ENCODE data around the gene ARID5A. TPM values are rescaled to one million over a fixed set of nuclear protein-coding genes. Genes with fewer than 3 reads are reported as not detected.
A peak's percentile ranks its signal among the peaks of the same experiment; 100 is the strongest.
"Not testable (repeated sequence)": the region's sequence is repeated elsewhere in the genome, so short reads cannot be mapped to it uniquely, and the experiment has no call there.

The ARID5A gene, protein sequence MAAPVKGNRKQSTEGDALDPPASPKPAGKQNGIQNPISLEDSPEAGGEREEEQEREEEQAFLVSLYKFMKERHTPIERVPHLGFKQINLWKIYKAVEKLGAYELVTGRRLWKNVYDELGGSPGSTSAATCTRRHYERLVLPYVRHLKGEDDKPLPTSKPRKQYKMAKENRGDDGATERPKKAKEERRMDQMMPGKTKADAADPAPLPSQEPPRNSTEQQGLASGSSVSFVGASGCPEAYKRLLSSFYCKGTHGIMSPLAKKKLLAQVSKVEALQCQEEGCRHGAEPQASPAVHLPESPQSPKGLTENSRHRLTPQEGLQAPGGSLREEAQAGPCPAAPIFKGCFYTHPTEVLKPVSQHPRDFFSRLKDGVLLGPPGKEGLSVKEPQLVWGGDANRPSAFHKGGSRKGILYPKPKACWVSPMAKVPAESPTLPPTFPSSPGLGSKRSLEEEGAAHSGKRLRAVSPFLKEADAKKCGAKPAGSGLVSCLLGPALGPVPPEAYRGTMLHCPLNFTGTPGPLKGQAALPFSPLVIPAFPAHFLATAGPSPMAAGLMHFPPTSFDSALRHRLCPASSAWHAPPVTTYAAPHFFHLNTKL
- total RNA-seq, result 3.0 TPM

DNA sequence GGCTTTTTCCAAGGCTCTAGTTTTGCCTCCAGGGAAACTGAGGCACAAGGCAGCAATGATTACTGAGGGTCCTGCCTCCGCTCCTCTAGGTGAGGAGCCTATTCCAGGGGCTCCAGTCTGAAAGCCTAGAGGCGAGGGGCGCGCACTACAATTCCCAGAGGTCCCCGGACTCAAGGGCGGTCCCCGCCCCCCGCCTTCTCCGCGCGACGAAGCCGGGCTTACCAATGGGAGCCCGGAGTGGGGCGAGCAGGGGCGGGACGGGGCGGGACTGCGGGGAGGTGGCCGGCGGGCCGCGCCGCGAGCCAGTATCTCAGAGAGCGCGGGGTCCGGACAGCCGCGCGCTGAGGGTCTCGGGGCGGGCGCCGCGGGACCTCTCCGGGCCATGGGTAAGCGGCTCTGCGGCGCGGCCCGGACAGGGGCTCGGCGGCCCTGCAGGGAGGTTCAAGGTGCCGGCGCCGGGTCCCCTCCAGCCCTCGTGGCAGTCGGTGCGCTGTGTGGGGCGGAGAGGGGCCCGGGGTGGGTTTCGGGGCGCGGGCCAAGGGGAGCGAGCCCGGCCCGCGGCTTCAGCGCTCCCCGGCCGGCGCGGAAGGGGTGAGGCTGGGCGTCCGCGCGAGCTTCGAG lies at the start of gene ARID5A:
Gene ARID5A, plus strand, starts transcription at position 308 of the 621 bp plus-strand sequence. Its CDS starts 75 bp downstream, at position 383.
- ATAC-seq, result peak; percentile 69

DNA sequence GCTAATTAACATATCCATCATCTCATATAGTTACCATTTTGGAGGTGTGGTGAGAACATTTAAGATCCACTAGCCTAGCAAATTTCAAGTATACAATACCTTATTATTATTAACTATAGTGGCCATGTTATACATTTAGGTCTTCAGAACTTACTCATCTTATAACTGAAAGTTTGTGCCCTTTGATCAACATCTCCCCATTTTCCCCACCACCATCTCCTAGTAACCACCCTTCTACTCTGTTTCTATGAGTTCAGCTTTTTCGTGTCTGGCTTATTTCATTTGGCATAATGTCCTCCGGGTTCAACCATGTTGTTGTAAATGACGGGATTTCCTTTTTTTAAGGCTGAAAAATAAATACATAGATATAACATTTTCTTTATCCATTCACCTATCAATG lies 47.3 kb upstream of the ARID5A start:
- ATAC-seq, result no peak

DNA sequence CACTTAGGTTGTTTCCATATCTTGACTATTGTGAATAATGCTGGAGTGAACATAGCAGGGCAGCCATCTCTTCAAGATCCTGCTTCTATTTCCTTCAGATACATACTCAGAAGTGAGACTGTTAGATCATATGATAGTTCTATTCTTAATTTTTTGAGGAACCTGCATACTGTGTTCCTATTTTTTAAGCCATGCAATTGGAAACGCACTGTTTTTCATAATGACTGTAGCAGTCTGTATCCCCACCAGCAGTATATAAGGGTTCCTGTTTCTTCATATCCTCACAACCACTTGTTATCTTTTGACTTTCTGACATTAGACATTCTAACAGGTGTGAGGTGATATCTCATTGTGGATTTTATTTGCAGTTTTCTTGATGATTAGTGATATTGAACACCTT lies 46.9 kb upstream of the ARID5A start:
- no peak for ATAC-seq

DNA sequence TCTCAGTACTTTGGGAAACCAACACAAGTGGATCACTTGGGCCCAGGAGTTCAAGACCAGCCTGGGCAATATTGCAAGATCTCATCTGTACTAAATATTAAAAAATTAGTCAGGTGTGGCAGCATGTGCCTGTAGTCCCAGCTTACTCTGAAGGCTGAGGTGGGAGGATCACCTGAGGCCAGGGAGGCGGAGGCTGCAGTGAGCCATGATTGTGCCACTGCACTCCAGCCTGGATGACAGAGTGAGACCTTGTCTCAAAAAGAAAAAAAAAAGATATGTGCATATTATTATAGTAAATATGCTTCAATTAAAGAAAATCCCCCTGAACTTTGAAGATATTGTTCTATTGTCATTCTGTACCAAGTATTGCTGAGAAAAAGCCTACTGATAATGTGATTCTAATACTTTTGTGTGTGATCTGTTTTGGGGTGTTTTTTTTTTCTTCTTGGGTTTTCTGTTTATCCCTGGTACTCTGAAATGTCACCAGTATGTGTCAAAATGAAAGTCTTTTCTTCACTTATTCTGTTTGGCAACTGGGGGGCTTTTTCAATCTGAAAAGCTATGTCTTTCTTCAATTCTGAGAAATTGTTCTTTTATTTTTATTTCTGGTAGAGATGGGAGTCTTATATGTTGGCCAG lies 44.6 kb upstream of the ARID5A start:
- ATAC-seq, result no peak

DNA sequence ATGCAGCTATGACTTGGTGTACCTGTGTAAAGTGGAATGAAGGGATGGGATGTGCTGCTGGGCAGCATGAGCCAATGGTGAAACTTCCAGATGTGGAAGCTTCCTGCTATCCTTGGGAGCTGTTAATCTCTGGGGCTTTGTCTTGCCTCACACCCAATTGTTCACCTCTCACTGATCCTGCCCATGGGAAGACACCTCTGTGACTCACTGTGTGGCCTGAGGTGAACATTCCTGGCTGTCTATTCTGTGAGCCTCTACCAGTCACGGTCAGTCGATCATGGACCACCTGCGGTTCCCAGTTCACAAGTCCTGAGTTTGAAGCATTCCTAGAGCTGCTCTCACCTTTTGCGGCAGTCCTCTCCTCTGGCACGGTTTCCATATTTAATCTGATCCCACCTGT lies 43.5 kb upstream of the ARID5A start:
- peak; percentile 96 for ATAC-seq

DNA sequence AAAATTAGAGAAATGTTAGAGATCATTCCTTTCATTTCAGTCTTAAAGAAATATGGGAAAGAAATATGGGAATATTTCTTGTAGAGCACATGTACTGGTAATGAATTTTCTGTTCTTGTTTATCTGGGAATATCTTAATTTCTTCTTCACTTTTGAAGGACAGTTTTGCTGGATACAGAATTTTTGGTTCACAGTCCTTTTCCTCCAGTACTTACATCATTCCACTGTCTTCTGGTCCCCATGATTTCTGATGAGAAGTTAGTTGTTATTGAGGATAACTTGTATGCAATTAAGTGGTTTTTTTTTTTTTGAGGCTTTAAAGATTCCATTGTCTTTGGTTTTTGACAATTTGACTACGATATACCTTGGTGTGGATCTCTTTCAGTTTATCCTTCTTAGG lies 42.4 kb upstream of the ARID5A start:
- no peak for ATAC-seq

DNA sequence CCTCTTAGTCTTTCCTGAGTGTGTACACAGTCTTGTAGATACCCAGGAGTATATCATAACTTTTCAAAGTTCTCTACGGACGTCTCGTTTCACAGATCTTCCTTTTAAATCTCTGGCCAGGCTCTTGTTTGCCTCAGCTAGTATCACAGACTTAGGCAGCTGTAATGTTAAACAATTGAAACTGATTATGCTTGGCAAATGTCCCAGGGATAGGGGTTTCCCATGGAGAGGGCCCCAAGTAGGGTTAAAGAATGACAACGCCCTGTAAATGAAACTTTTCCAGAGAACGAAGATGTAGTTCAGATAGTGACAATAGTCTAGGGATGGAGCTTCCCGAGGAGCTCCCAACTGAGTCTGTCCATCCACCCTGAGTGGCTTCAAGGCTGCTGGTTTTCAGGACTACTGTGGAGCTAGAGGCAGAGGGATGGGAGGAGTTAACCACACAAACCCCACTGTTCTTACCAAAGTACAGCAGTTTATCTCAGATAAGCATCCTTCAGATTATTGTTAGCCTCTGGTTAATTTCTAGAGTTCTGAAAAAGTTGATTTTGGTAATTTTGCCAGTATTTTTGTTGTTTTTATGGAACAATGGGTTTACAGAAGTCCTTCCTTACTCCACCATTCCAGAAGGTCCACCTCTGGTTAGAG lies 40.4 kb upstream of the ARID5A start:
- no peak for ATAC-seq

DNA sequence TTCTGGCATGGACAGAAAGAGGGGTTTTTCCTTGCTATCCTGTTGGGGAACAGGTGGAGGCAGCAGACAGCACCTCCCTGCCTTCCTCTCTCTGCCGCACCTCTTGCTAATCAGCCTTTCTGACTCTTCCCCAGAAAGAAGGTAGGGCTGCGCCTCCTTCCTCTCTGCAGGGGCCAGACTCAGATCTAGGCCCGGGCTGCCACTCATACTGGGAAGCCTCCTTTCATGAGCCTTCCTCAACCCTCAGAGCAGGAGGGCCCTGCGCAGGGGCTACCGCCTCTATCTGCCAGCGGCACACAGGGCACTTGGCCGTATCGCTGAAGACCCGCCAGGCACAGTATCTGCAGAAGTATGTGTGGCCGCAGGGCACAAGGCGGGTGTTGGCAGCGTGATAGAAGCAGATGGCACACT lies 38.5 kb upstream of the ARID5A start:
- no peak for ATAC-seq

DNA sequence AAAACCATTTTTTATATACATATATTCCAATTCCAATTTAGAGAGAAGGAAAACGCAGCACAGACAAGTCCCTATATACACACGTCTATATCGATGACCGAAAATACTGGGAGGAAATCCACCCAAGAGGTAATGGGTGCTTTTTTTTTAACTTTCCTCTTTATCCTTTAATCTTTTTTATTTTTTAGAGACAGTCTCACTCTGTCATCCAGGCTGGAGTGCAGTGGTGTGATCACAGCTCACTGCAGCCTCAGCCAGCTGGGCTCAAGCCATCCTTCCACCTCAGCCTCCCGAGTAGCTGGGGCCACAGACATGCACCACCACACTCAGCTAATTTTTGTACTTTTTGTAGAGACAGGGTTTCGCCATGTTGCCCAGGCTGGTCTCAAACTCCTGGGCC lies 37.9 kb upstream of the ARID5A start:
- ATAC-seq, result not testable (repeated sequence)

DNA sequence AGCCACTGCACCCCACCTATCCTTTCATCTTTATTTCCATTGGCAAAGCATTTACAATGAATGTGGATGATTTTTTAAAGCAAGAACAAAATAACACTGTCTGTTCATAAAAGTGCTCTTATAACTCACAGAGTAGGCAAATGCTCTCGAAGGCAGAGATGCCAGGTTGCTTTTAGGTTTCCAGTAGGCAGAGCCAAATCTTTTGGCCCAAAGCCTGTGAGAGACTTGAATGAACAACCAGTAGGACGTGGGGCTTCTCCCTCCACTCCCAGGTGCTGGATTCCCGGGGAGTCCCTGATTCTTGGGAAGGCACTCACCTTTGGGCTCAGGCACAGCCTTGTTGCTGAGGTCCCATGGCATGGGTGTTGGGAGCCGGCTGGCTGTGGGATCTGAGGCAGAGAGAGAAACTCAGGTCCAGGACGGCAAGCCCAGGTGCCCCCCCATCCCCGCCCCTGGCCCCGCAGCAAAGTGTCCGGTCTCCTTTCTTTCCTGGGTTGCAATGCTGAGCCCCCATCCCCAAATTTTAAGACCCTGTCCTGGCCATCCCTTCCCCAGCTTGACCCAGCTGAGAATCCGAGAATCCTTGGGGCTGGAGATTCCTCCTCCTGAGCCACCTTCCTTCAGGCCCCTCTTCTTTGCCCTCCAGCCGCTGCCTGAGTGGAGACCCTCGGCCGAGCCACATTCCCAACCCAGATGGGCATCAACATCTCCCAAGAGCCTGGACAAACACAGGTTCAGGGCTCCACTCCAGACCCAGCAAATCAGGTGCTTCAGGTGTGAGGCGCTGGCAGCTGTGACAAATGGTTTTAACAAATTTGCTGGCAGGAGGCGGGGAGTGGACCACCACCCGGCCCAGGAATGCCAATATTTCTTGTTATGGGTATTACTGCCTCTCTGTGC lies 37.2 kb upstream of the ARID5A start:
- no peak for ATAC-seq

DNA sequence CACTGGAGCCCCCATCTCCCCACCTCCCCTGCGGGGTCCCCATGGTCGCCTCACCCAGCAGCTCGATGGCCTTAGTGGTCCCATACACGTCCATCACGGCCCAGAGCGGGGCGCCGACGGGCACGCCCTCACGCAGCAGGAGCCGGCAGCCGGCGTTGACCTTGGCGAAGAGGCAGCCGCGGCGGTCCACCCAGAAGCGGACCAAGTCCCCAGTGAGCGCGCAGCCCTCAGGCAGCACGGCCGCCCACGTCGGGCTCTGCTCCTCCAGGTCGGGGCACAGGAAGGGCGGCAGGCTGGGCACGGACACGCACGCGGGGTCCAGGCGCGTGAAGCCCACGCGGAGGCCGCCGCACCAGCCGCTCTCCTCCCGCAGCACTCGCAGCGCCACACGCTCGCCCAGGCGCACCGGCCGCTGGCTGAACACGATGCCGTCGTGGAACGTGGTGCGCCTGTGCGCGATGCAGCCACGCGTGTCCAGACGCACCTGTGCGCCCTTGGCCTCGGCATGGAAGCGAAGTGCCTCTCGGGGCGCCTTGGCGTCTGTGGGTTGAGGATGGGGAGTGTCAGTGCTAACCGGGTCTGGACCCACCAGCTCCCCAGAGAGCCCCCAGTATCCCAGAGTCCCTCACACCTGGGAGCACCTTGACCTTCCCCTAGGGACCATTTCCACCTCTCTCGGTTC lies 36.0 kb upstream of the ARID5A start:
- ATAC-seq, result no peak

DNA sequence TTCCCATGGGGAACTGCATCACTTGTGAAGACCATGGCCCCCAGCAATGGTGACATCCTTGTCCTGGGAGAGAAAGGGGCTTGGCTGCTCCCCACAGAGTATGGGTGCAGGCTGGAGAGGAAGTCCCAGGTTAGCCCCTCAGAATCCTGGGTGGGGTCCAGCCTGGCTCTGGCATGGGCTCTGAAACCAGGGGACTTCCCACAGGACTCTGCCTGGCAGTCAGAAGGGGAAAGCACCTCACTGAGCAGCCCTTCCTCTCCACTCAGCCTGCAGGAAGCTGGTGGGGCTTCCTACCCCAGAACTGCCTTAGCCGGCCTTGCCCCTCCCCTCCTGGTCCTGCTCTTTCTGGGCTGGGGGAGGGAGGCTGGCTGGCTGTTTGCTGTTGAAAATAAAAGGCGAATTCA lies 35.1 kb upstream of the ARID5A start:
- ATAC-seq, result no peak

DNA sequence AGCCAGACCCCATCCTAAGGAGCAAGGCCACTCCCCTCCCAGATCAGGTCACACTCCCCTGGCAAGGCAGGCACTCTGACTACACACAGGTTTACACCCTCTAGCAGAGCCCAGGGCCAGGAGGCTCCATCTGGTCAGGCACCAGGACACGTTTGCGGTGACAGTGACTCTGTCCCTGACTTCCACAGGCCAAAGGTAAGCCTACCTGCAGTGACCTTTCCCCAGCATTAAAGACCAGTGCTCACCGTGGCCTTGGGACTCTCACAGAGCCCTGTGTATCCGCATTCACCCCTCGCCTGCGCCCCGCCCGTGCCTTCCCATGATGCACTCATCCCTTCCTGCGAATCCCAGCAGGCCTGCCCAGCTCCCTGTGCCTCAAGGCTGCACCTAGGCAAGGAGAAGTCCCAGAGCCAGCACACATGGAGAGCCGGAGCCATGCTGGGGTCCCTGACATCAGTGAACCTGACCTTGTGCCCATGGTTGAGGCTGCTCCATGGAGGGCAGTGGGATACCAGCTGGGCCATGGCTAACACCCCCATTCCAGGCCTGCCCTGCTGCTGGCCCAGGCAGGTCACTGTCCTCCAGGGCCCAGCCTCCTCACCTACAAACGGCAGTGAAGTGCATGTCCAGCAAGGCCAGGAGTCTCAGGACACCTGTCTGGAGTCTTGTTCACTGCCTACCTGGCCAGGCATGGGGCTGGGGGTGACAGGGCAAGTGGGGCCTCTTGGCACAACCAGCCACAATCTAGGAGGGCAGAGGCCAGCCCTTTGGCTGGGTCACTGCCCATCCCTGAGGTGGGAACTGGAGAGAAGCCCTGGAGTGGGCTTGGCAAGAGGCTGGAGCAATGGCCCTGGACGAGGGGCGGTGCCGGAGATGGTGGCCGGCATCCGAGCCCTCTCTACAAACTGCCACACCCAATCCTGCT lies 34.4 kb upstream of the ARID5A start:
- peak; percentile 40 for ATAC-seq

DNA sequence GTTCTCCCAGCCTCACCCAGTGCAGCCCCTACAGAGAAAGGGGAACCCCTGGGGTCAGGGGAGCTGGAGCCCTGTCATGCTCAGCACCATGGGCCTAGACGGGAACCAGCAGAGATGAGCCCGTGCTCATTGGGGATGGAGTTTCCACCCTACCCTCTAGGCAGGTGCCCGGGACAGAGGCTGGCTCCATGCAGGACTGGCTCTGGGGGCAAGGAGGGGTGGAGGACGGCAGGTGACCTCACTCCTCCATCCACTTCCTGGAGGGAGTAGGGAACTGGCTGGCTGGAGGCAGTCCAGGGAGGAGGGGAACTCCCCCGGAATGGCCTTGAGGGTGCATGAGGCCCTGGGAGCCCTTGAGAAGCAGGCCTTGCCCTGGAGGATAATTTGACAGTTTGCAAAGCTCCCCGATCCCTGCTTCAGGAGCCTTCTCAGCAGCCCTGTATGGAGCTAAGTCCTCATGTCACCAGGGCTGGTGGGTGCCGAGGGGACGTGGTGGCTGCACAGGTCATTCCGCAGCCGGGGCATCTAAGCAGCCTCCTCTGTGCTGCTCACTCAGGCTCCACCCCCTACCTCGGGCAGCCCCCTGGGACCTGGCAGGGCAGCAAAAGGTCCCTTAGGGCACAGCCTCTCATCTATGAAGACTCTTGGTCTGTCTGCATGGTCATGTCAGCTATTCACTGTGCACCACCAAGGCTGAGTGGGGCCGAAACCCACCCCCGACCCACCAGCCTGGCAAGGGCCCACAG lies 33.5 kb upstream of the ARID5A start:
- no peak for ATAC-seq

DNA sequence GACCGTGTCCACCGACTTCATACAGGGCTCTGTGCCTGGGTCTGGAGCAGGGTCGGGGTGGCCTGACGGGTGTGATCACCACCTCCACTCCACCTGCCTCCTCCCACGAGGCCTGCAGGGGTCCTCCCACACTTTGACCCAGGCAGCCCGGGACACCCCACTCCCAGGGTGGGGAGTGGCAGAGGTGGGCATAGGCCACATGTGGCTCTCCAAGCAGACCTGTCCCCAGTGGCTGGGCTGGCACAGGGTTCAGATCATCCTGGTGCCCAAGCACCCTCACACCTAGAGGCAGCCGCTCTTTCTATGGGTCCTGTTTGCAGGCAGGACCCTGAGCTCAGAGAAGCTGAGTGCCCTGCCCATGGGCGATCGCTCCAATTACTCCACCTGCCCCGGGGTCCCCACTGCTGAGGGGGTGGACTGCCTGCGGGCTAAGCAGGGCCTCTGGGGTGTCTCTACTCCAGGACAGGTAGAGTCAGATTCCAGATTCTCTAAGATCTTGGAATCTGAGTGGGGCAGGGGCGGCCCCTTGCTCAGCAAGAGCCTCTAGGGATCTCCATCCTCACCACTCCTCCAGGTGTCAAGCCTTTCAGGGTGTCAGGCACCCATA lies 32.8 kb upstream of the ARID5A start:
- no peak for ATAC-seq

DNA sequence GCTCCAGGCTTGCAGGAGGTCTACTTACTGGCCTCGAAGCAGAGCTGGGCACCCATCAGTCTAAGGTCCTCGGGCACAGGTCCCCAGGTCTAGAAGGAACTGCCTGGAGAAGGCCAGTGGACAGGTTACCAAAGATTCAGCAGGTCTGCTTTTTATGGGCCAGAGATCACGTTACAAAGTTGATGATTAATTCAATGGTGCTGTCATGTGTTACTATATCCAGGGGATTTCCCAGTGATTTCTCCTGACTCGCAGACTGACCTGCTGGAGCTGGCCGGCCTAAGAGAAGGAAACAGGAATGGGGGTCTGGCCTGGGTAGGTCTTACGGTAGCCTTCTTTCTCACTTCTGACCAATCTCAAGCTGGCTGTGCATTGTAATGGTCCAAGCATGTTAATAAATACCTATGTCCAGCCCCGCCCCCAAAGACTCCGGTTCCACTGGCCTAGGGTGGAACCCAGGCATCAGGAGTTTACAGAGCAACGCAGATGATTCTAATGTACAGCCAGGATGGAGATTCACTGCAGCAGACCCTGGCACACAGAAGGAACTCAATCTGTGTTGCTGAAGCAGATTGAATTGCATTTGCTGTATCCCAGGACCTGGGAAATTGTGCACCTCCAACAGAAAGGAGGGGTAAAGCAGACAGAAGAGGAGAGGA lies 31.2 kb upstream of the ARID5A start, which contains the start of gene NEURL3:
Gene NEURL3, minus strand, starts transcription at position 127 of the 659 bp plus-strand sequence. Its CDS starts 71 bp downstream, at position 56.
- ATAC-seq, result no peak

DNA sequence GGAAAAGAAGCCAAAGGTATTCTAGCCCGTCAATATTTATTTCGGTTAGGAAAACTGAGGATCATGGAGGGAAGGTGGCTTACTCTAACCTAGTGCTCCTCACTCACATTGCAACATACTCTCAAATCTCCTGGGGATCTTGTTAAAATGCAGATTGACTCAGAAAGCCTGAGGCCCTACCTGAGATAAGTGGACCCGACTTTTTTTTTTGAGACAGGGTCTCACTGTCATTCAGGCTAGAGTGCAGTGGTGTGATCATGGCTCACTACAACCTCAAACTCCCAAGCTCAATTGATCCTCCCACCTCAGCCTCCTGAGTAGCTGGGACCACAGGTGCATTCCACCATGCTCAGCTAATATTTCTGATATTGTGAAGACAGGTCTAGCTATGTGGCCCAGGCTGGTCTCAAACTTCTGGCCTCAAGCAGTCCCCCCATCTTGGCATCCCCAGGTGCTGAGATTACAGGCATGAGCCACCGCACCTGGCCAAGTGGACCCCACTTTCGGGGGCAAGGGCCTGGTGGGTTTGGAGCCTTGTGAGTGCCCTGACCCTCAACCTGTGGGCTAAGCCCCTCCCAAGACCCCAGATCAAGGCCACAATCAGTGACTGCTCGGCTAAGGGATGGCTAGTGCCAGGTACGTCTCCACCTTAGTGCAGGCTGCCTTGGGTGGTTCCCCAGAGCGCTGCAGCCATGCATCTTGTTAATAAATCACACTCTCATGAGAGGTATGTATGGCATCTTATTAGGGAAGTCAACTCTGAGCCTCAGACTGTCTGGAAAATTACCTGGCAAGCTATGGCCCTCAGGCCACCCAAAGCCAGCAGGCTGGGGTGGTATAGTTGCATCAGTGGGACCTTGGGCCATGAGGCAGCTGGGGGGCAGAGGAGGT lies 30.3 kb upstream of the ARID5A start:
- ATAC-seq, result no peak

Data from esophagus mucosa (tissue), 1 donor.